GM12891 (cell line): ENCODE results near the gene SGSM1.

Experiments
- POLR2A ChIP-seq: IDR thresholded peaks from 2 replicates; pipeline ENCODE4 v1.6.1; 2011; ENCODE audit warnings: low read depth, low read length, control low read depth
- POLR2AphosphoS5 ChIP-seq: IDR thresholded peaks from 2 replicates; pipeline ENCODE4 v1.6.1; 2011; ENCODE audit warnings: low read depth, low read length, control low read depth
- TAF1 ChIP-seq: IDR thresholded peaks from 2 replicates; pipeline ENCODE4 v1.6.1; 2011; ENCODE audit warnings: low read depth, low read length, control low read depth

DNA sequence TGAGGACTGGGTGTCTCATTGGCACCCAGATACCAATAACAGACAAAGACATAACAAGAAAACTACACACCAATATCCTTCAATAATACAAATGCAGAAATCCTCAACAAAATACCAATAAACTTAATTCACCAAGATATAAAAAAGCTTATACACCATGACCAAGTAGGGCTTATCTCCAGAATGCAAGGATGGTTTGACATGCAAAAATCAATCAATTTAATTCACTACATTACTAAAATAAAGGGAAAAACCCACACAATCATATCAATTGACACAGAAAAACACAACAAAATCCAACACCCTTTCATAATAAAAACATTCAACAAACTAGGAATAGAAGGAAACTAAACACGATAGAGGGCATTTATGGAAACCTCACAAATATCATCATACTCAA, 99.9 kb downstream of the SGSM1 start:
- no peak for TF ChIP-seq POLR2A
- TF ChIP-seq POLR2AphosphoS5: no peak
- TF ChIP-seq TAF1: no peak
